Measurements from ENCODE around the gene DHX8.
A peak's percentile ranks its signal among the peaks of the same experiment; 100 is the strongest.

Gene DHX8

DNA sequence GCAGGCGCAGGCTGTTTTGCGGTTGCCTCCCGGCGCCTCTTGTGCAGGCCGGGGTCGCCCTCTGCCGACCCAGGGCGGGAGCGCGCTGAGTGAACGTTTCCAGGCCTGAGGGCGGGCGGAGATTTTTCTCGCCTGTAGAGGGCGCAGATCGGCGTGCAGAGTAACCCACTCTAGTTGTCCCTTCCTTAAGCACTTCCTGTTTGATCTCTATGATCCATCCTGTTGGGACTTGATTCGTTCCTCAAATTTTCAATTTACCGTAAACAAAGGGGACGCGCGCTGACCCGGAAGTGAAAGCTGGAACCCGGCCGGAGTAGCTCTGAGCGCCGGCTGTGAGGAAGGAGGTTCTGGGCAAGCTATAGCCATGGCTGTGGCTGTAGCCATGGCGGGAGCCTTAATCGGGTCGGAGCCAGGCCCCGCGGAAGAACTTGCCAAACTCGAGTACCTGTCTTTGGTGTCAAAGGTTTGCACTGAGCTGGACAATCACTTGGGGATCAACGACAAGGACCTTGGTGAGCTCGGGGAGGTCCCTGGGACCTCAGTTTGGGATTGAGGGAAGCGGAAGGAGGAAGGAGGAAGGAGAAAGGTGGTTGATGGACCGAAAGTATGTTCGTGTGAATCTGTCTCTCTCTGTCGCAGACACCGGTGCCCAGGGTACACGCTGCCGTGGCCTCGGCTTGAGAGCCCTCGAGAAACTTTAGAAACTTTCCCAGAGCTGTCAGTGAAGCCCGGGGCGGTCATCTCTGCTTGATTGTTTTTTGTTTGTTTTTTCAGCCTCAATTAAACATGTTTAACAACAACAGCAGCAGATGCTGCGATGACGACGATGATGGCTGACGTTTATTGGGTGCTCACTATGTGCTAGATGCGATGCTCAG is at the start of gene DHX8:
Gene DHX8 (plus strand): TSS at position 302 of the 878 bp plus-strand sequence. CDS start 63 bp downstream, at position 365.
- H3K4me1 ChIP-seq (ENCODE audit: control insufficient read depth, insufficient read depth, low read length), result peaks cover 31% of the 10 kb centered on the region
- no peaks in the 10 kb centered on the region for H3K9me3 ChIP-seq (ENCODE audit: control insufficient read depth, low read length)
- peak within 1 kb of the TSS; percentile 95 for H3K9ac ChIP-seq (ENCODE audit: low read length)
- no peaks in the 10 kb centered on the region for H3K36me3 ChIP-seq (ENCODE audit: control insufficient read depth, insufficient read depth, low read length, severe bottlenecking)
- H3K27me3 ChIP-seq (replicated peaks; ENCODE audit: control insufficient read depth, insufficient read depth, low read length), result no peaks in the 10 kb centered on the region
- peak within 1 kb of the TSS; percentile 91 for H3K4me3 ChIP-seq (ENCODE audit: low read length)
- peak; percentile 99 for DNase-seq (ENCODE audit: low read depth)

DNA sequence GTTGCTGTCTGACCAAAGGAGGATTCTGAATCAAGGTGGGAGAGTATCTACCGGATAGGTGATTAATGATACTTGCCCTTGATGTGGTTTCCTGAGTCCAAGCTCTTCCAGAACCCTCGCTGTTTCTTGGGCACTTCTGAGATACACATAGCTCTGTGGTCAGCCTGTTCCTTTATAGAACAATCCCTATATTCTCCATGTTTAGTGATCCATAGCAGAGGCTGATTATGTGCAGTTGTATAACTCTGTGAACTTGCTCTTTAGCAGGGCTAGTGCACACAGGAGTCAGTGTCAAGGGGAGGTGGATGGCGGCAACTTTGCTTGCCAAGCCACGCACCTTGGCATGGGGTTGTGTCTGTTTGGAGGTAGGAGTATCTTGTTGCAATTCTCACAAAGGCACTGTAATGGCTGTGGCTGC is 48.9 kb upstream of the DHX8 start:
- no peak overlapping the region for H3K4me3 ChIP-seq (ENCODE audit: low read length)
- peaks cover 30% of the 10 kb centered on the region for H3K4me1 ChIP-seq (ENCODE audit: control insufficient read depth, insufficient read depth, low read length)
- H3K9me3 ChIP-seq (ENCODE audit: control insufficient read depth, low read length), result no peaks in the 10 kb centered on the region
- no peak for DNase-seq (ENCODE audit: low read depth)
- H3K9ac ChIP-seq (ENCODE audit: low read length), result no peak overlapping the region
- H3K36me3 ChIP-seq (ENCODE audit: control insufficient read depth, insufficient read depth, low read length, severe bottlenecking), result no peaks in the 10 kb centered on the region
- no peaks in the 10 kb centered on the region for H3K27me3 ChIP-seq (replicated peaks; ENCODE audit: control insufficient read depth, insufficient read depth, low read length)

DNA sequence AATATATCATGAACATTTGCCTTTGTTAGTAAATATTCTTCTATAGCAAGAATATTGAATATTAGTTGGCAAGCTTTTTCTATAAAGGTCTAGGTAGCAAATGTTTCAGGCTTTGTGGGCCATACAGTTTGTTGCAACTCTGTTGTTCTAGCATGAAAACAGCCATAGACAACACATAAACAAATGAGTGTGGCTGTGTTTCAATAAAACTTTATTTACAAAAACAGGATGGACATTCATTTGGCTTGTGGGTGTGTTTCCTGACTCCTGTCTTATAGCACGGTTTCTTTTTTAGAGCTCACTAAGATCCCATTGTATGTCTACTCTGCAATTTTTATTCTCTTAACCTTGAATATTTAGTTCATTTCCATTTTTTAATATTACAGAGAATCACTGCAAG is 46.0 kb upstream of the DHX8 start:
- H3K9ac ChIP-seq (ENCODE audit: low read length), result no peak overlapping the region
- no peak for DNase-seq (ENCODE audit: low read depth)

DNA sequence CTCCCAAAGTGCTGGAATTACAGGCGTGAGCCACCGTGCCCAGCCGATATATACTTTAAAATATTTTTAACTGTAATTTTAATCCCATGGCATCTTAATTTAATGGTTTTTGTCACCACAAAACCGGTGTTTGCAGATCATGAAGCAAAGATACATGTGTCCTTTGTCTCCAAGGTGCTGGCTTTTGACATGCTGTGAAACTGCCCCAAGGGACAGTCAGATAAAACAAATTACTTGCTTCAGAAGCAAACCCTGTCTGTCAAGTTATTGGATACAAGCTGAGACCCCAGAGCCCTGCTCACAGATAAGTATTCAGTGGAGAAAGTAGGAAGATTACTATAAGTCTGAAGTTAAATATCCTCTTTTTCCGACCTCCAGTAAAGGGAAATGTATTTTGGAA is 45.1 kb upstream of the DHX8 start:
- no peak for DNase-seq (ENCODE audit: low read depth)
- no peak overlapping the region for H3K9ac ChIP-seq (ENCODE audit: low read length)
- peaks cover 14% of the 10 kb centered on the region for H3K4me1 ChIP-seq (ENCODE audit: control insufficient read depth, insufficient read depth, low read length)
- no peaks in the 10 kb centered on the region for H3K27me3 ChIP-seq (replicated peaks; ENCODE audit: control insufficient read depth, insufficient read depth, low read length)
- no peaks in the 10 kb centered on the region for H3K9me3 ChIP-seq (ENCODE audit: control insufficient read depth, low read length)
- no peaks in the 10 kb centered on the region for H3K36me3 ChIP-seq (ENCODE audit: control insufficient read depth, insufficient read depth, low read length, severe bottlenecking)
- no peak overlapping the region for H3K4me3 ChIP-seq (ENCODE audit: low read length)

More for the DNA sequence above, 46.0 kb upstream of the DHX8 start:
- Histone ChIP-seq H3K27me3 (replicated peaks; ENCODE audit: control insufficient read depth, insufficient read depth, low read length) (no peaks in the 10 kb centered on the region), H3K36me3 (ENCODE audit: control insufficient read depth, insufficient read depth, low read length, severe bottlenecking) (no peaks in the 10 kb centered on the region), H3K4me3 (ENCODE audit: low read length) (no peak overlapping the region), H3K9me3 (ENCODE audit: control insufficient read depth, low read length) (no peaks in the 10 kb centered on the region), H3K4me1 (ENCODE audit: control insufficient read depth, insufficient read depth, low read length) (peaks cover 18% of the 10 kb centered on the region)

DNA sequence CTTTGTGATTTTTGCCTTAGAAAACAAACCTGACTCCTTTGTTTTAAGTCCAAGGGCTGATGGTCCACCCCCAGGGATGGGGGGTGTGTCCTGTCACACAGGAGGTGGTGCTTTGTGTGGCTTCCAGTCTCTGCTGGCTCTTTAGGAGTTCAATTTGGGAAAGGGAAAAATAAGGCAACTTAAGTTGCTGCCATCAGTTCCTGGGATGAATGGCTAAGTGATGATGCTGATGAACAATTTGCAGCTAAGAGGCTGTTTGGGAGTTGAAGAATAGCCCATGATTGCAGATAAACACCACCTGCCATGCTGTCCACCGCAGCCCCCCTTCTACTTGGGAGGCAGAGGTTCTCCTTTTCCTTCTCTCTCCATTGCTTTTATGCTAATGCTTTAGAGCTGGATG is 44.7 kb upstream of the DHX8 start:
- Histone ChIP-seq H3K9me3 (ENCODE audit: control insufficient read depth, low read length) (no peaks in the 10 kb centered on the region), H3K36me3 (ENCODE audit: control insufficient read depth, insufficient read depth, low read length, severe bottlenecking) (no peaks in the 10 kb centered on the region), H3K4me3 (ENCODE audit: low read length) (no peak overlapping the region), H3K27me3 (replicated peaks; ENCODE audit: control insufficient read depth, insufficient read depth, low read length) (no peaks in the 10 kb centered on the region), H3K4me1 (ENCODE audit: control insufficient read depth, insufficient read depth, low read length) (peaks cover 14% of the 10 kb centered on the region), H3K9ac (ENCODE audit: low read length) (no peak overlapping the region)
- no peak for DNase-seq (ENCODE audit: low read depth)

DNA sequence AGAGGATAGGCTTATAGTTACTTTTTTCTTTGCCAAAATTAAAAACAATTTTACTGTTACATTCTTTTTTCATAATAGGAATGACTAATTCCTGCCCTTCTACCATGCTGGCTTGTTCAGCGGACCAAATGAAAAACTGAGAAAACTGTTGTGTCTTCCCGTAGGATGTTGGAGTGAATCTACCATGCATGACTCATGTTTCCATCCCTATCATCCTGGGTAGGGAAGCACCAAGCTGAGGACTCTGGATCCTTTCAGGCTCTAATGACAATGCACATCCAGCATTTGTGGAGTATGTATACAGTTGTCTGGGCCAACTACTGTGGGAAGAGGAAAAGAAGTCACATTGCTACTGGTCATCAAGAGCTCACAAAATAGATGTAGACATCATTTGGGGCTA is 41.1 kb upstream of the DHX8 start:
- Histone ChIP-seq H3K4me3 (ENCODE audit: low read length) (no peak overlapping the region), H3K36me3 (ENCODE audit: control insufficient read depth, insufficient read depth, low read length, severe bottlenecking) (no peaks in the 10 kb centered on the region), H3K27me3 (replicated peaks; ENCODE audit: control insufficient read depth, insufficient read depth, low read length) (no peaks in the 10 kb centered on the region), H3K4me1 (ENCODE audit: control insufficient read depth, insufficient read depth, low read length) (peaks cover 15% of the 10 kb centered on the region), H3K9me3 (ENCODE audit: control insufficient read depth, low read length) (no peaks in the 10 kb centered on the region), H3K9ac (ENCODE audit: low read length) (no peak overlapping the region)
- DNase-seq (ENCODE audit: low read depth), result peak; percentile 26

DNA sequence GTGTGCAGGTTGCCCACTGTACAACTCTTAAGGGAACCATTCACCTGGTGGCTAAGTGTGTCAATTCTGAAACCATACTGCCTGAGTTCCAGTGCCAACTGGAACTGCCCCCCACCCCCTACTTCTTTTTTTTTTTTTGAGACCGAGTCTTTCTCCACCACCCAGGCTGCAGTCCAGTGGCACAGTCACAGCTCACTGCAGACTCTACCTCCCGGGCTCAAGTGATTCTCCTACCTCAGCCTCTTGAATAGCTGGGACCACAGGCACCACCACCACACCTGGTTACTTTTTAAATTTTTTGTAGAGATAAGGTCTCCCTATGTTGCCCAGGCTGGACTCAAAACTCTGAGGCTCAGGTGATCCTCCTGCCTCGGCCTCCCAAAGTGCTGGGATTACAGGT is 40.4 kb upstream of the DHX8 start:
- Histone ChIP-seq H3K4me1 (ENCODE audit: control insufficient read depth, insufficient read depth, low read length) (peaks cover 19% of the 10 kb centered on the region), H3K9me3 (ENCODE audit: control insufficient read depth, low read length) (no peaks in the 10 kb centered on the region), H3K27me3 (replicated peaks; ENCODE audit: control insufficient read depth, insufficient read depth, low read length) (no peaks in the 10 kb centered on the region), H3K4me3 (ENCODE audit: low read length) (no peak overlapping the region), H3K9ac (ENCODE audit: low read length) (no peak overlapping the region), H3K36me3 (ENCODE audit: control insufficient read depth, insufficient read depth, low read length, severe bottlenecking) (no peaks in the 10 kb centered on the region)
- DNase-seq (ENCODE audit: low read depth), result no peak

DNA sequence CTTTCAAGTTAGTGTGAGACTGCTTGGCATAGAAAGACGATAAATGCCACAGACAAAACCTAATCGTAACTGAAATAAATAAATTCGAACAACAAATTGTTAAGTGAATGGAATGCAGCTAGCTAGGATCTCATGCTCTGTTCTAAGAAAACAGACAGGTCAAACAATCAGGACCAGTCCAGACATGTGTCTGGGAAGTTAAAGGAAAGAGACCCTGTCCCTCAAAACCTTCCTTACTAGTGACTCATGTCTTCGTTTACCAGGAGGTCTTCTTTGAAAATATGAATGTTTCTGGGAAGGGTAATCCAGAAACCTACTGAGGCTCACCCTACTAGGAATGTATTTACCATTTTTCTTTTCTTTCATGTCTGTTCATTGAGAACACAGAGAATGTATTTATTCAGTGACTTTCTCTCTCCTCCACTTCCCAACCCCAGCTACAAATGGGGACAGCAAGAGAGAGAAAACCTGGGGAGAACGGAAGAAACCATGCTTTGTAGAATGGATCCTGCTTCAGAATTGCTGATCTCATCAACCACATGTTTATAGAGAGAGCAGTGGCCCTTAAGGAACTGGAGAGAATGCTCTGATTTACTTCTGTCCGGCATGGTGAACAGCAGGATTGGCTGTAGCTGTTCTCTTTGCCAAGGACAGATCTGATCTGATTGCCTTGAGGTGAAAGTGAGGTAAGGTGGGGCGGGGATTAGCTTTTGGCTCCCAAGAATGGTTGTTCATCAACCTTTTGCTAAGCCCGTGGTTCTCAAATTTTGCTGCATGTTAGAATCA is 39.4 kb upstream of the DHX8 start:
- H3K4me3 ChIP-seq (ENCODE audit: low read length), result no peak overlapping the region
- peak; percentile 37 for DNase-seq (ENCODE audit: low read depth)
- no peaks in the 10 kb centered on the region for H3K9me3 ChIP-seq (ENCODE audit: control insufficient read depth, low read length)
- no peaks in the 10 kb centered on the region for H3K27me3 ChIP-seq (replicated peaks; ENCODE audit: control insufficient read depth, insufficient read depth, low read length)
- H3K36me3 ChIP-seq (ENCODE audit: control insufficient read depth, insufficient read depth, low read length, severe bottlenecking), result no peaks in the 10 kb centered on the region
- no peak overlapping the region for H3K9ac ChIP-seq (ENCODE audit: low read length)
- H3K4me1 ChIP-seq (ENCODE audit: control insufficient read depth, insufficient read depth, low read length), result peaks cover 26% of the 10 kb centered on the region

DNA sequence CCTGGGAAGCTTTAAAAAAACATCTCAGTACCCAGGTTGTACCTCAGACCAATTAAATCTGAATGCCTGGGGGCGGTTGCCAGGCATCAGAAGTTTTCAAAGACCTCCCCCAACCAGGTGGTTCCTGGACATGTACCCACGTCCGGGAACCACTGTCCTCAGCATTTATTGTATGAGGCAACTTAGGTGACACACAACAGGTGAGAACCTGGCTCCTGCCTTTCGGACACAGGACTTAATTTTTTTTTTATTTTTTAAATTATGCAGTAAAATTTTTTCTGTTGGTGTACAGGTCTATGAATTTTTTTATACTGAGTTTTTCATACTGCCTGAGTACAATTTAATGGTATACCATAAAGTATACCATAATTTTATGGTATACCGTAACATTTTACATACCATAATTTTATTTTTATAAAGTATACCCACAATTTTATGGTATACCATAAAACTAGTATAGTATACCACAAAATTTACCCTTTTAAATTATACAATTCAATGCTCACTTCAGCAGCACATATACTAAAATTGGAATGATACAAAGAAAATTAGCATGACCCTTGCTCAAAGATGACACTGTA is 38.7 kb upstream of the DHX8 start:
- H3K9me3 ChIP-seq (ENCODE audit: control insufficient read depth, low read length), result no peaks in the 10 kb centered on the region
- no peak overlapping the region for H3K4me3 ChIP-seq (ENCODE audit: low read length)
- no peaks in the 10 kb centered on the region for H3K27me3 ChIP-seq (replicated peaks; ENCODE audit: control insufficient read depth, insufficient read depth, low read length)
- no peaks in the 10 kb centered on the region for H3K36me3 ChIP-seq (ENCODE audit: control insufficient read depth, insufficient read depth, low read length, severe bottlenecking)
- H3K4me1 ChIP-seq (ENCODE audit: control insufficient read depth, insufficient read depth, low read length), result peaks cover 32% of the 10 kb centered on the region
- H3K9ac ChIP-seq (ENCODE audit: low read length), result no peak overlapping the region
- no peak for DNase-seq (ENCODE audit: low read depth)

DNA sequence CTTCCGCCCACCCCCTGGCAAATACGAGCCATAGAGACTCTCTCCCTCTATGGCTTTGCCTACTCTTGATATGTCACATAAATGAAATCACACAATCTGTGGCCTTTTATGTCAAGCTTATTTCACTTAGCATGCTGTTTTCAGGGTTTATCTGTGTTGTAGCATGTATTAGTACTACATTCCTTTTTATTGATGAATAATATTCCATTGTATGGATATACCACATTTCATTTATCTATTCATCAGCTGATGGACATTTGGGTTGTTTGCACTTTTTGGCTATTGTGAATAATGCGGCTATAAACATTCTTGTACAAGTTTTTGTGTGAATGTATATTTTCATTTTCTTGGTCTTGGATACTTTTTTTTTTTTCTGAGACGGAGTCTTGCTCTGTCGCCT is 37.0 kb upstream of the DHX8 start:
- Histone ChIP-seq H3K36me3 (ENCODE audit: control insufficient read depth, insufficient read depth, low read length, severe bottlenecking) (no peaks in the 10 kb centered on the region), H3K9me3 (ENCODE audit: control insufficient read depth, low read length) (no peaks in the 10 kb centered on the region), H3K9ac (ENCODE audit: low read length) (no peak overlapping the region), H3K27me3 (replicated peaks; ENCODE audit: control insufficient read depth, insufficient read depth, low read length) (no peaks in the 10 kb centered on the region), H3K4me1 (ENCODE audit: control insufficient read depth, insufficient read depth, low read length) (peaks cover 33% of the 10 kb centered on the region), H3K4me3 (ENCODE audit: low read length) (no peak overlapping the region)
- DNase-seq (ENCODE audit: low read depth), result no peak
